Measurements from ENCODE around the gene BCAS3.

The BCAS3 gene

GRCh38 chr17:61406971-61407911 is 729.6 kb downstream of the BCAS3 start:
- DNase-seq, result no peak

GRCh38 chr17:61408151-61409041 is 730.7 kb downstream of the BCAS3 start:
- peak; percentile 66 for DNase-seq

- DNase-seq, result peak; percentile 69
Measured at GRCh38 chr17:61409301-61410112, 731.9 kb downstream of the BCAS3 start.

- DNase-seq, result peak; percentile 96
Measured at GRCh38 chr17:61410141-61411010, 732.7 kb downstream of the BCAS3 start.

GRCh38 chr17:61411011-61411260 is 733.3 kb downstream of the BCAS3 start:
- DNase-seq, result no peak

GRCh38 chr17:61411261-61412142 is 733.9 kb downstream of the BCAS3 start:
- peak; percentile 91 for DNase-seq

- peak; percentile 91 for DNase-seq
Measured at GRCh38 chr17:61412143-61412859, 734.6 kb downstream of the BCAS3 start.

GRCh38 chr17:61412860-61413660 is 735.4 kb downstream of the BCAS3 start:
- DNase-seq, result no peak

- DNase-seq, result peak; percentile 42
Measured at GRCh38 chr17:61413661-61414126, 736.0 kb downstream of the BCAS3 start.

GRCh38 chr17:61414141-61414935 is 736.7 kb downstream of the BCAS3 start:
- peak; percentile 57 for DNase-seq

- peak; percentile 45 for DNase-seq
Measured at GRCh38 chr17:61414936-61415251, 737.2 kb downstream of the BCAS3 start.

GRCh38 chr17:61415374-61416210 is 737.9 kb downstream of the BCAS3 start:
- DNase-seq, result peak; percentile 65

- no peak for DNase-seq
Measured at GRCh38 chr17:61416211-61416539, 738.5 kb downstream of the BCAS3 start.

GRCh38 chr17:61416540-61417363 is 739.1 kb downstream of the BCAS3 start:
- DNase-seq, result peak; percentile 99

- DNase-seq, result no peak
Measured at GRCh38 chr17:61418449-61418848, 740.8 kb downstream of the BCAS3 start.

GRCh38 chr17:61419496-61420046 is 741.9 kb downstream of the BCAS3 start:
- peak; percentile 53 for DNase-seq
